Mesodermal cell (in vitro differentiated cells): ENCODE measurements around the gene GJC2.

Experiments
- H3K27ac ChIP-seq: 2 replicates; pipeline ENCODE4 v1.7.0; 2013; ENCODE audit warnings: mild to moderate bottlenecking, low read depth, low read length, moderate library complexity; ENCODE audit not compliant: severe bottlenecking
- H3K36me3 ChIP-seq: 2 replicates; pipeline ENCODE4 v1.7.1; 2013; ENCODE audit warnings: mild to moderate bottlenecking, low read length, moderate library complexity; ENCODE audit not compliant: control insufficient read depth, insufficient read depth
- H3K4me1 ChIP-seq: one replicate; pipeline ENCODE4 v1.7.1; 2013; ENCODE audit warnings: mild to moderate bottlenecking, low read length; ENCODE audit not compliant: insufficient read depth, control insufficient read depth, poor library complexity, severe bottlenecking
- H3K4me3 ChIP-seq: 2 replicates; pipeline ENCODE4 v1.7.0; 2013; ENCODE audit warnings: low read length, control low read depth, mild to moderate bottlenecking; ENCODE audit not compliant: insufficient read depth, poor library complexity, severe bottlenecking; ENCODE audit errors: extremely low read depth
- H3K9me3 ChIP-seq: 2 replicates; pipeline ENCODE4 v1.7.1; 2013; ENCODE audit warnings: mild to moderate bottlenecking, low read length, moderate library complexity; ENCODE audit not compliant: control insufficient read depth
- WGBS, 2 experiments: methylation state at CpG; one replicate each; pipeline ENCODE4 v1.1.5; 2013; ENCODE audit warnings: missing lambda C conversion rate in 2 of 2; ENCODE audit not compliant: insufficient coverage in 2 of 2; 5-methylcytosine and 5-hydroxymethylcytosine counted together

The GJC2 gene

DNA sequence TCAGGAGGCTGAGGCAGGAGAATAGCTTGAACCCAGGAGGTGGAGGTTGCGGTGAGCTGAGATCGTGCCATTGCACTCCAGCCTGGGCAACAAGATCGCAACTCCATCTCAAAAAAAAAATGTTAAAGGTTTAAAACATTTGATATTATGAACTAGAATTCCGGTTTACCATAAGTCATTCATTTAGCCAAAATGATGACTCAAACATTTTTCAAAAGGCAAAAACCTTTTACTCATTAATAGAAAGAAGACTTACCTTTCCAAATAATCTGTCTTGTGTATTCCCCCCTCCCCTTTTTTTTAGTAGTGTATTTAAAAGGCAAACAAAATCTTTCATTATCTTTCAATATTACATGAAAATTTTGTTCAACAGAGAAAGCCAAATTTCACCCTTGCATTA is 32.4 kb upstream of the GJC2 start:
- no peaks in the 10 kb centered on the region for H3K4me1 ChIP-seq
- H3K4me3 ChIP-seq = no peak overlapping the region
- no peak overlapping the region for H3K27ac ChIP-seq
- H3K36me3 ChIP-seq = no peaks in the 10 kb centered on the region
- peaks cover 34% of the 10 kb centered on the region for H3K9me3 ChIP-seq
- WGBS, 2 experiments = 86% methylated on average over 1 of the region's 4 CpGs; no CpG with 5 or more reads in 1 of the 2 experiments

DNA sequence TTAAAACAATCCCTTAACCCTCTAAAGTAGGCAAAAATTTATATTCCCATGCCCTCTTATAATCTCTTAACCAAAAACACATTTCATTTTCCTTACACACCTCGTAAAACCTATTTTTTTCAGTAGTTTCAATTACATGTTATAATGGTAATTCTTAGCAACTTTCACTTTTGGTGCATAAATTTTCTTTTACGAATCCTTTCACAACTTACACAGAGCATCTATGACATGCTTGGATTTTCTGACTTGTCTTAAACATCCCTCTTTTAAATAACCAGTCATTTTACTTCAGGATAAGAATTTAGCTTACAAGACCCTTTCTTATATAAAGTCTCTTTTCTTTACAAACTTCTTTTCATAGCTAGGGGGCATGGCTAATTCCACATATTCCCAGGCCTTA is 31.7 kb upstream of the GJC2 start:
- 80% methylated on average over 1 of the region's 2 CpGs; no CpG with 5 or more reads in 1 of the 2 experiments for WGBS, 2 experiments

DNA sequence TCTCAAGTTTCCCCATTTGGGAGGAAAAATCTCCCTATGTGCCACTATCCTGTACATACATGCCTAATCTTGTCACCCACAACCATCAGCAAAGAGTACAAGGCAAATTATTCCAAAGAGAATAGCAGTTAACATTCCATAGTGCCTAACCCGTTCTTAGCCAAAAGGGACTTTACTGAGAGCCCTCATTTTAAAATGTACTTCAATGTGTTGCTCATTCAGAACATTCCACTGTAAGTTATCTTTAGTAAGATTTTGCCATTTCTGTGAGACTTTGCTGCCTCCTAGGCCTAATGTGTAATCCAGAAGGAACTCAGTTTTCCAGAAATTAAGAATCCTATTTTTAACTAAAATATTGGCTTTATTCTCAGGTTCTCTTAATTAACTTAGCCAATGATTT is 29.4 kb upstream of the GJC2 start:
- Histone ChIP-seq H3K36me3 (no peaks in the 10 kb centered on the region), H3K4me1 (no peaks in the 10 kb centered on the region), H3K9me3 (peaks cover 34% of the 10 kb centered on the region), H3K27ac (no peak overlapping the region), H3K4me3 (no peak overlapping the region)
- 80% methylated on average over 1 of the region's 1 CpG; no CpG with 5 or more reads in 1 of the 2 experiments for WGBS, 2 experiments

More for the DNA sequence above, 31.7 kb upstream of the GJC2 start:
- H3K4me3 ChIP-seq = no peak overlapping the region
- H3K27ac ChIP-seq = no peak overlapping the region
- H3K9me3 ChIP-seq = peaks cover 34% of the 10 kb centered on the region
- H3K4me1 ChIP-seq = no peaks in the 10 kb centered on the region
- no peaks in the 10 kb centered on the region for H3K36me3 ChIP-seq

DNA sequence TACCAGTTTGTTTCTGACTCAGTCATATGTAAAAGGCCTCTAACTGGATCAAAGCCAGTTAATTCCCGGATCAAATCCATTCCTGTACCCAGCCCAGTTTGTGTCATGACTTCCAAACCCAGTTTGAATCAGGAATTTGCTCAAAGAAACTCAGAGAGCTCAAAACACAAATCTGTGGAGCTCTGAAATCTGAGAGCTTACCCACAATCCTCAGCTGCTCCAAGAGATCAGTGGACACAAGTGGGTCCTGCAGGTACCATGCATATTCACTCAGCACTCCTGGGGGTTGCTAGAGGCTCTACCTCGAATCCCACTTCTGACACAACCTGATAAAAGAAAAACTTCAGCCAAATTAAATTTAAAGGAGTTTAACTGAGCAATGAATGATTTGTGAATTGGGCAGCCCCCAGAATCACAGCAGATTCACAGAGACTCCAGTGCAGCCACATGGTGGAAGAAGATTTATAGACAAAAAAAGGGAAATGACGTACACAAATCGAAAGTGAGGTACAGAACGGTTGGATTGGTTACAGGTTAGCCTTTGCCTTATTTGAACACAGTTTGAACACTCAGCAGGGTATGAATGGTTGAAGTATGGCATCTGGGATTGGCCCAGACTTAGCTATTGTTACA is 28.8 kb upstream of the GJC2 start:
- WGBS, 2 experiments = 84 to 88% methylated on average over 4 of the region's 5 CpGs
- no peak overlapping the region for H3K4me3 ChIP-seq
- H3K36me3 ChIP-seq = no peaks in the 10 kb centered on the region
- H3K27ac ChIP-seq = no peak overlapping the region
- no peaks in the 10 kb centered on the region for H3K4me1 ChIP-seq
- H3K9me3 ChIP-seq = peaks cover 34% of the 10 kb centered on the region

DNA sequence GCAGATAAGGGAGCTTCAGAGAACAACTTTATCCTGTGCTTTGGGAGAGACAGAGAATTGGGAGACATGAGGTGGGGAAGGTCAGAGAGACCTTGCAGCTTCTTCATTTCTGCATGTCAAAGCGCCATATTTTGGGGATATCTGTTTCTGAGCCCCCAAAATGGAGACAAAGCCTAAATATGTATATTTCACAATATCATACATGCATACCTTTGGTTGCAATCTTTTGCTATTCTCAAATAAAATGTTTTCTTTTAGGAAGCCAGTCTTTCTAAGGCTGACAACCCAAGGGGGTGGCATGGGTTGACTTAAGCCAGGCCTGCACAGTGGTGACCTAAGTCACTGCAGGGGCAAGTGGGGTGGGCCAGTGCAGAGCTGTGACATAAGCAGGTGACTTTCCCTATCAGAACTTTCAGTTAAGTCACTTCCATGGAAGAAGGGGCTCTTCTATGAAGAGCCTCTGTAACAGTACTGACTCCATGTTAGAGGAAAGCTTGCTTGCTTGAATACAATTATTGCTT is 26.7 kb upstream of the GJC2 start:
- Histone ChIP-seq H3K9me3 (peaks cover 22% of the 10 kb centered on the region), H3K36me3 (no peaks in the 10 kb centered on the region), H3K27ac (no peak overlapping the region), H3K4me3 (no peak overlapping the region), H3K4me1 (no peaks in the 10 kb centered on the region)
- WGBS, 2 experiments = no CpG with 5 or more reads among the region's 1 CpG

DNA sequence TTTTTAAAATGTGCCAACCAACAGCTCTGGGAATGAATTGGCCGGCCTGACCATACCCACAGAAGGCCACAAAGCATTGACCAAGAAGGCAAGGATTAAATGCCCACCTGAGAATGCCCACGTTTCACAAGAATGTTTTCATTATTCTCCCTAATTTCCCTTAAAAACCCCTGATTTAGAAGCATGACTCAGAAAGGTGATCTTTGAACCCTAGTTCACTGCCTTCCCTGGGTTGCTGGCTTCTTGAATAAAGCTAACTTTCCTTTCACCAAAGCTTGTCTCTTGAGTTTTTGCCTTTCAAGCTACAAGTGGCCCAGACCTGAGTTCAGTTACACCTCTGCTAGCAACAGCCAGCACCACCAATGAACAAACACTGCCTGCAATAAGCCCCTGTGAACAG is 26.2 kb upstream of the GJC2 start:
- WGBS, 2 experiments = 67 to 83% methylated on average over 1 of the region's 2 CpGs
- Histone ChIP-seq H3K27ac (no peak overlapping the region), H3K4me3 (no peak overlapping the region), H3K4me1 (no peaks in the 10 kb centered on the region), H3K9me3 (peaks cover 17% of the 10 kb centered on the region), H3K36me3 (no peaks in the 10 kb centered on the region)

DNA sequence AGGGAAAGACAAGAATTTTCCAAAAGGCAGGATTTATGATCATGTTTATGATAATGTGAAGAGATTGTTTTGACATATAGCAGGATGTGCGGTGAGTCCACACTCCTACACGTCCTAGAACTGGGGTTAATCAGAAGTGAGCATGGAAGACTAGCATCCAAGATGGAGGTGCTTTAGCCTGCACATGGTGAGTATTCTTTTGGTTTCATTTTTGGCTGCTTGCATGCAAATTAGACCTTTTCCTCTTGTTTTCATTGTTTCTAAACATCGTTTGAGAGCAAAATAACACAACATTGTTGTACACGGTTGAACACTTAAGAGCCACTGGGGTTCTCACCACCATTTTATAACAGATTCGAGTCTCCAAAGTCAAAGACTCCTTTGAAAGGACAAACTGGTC is 24.5 kb upstream of the GJC2 start:
- no peaks in the 10 kb centered on the region for H3K36me3 ChIP-seq
- H3K4me1 ChIP-seq = no peaks in the 10 kb centered on the region
- peaks cover 1% of the 10 kb centered on the region for H3K9me3 ChIP-seq
- WGBS, 2 experiments = 74 to 90% methylated on average over 3 to 5 of the region's 5 CpGs
- no peak overlapping the region for H3K27ac ChIP-seq
- H3K4me3 ChIP-seq = no peak overlapping the region

DNA sequence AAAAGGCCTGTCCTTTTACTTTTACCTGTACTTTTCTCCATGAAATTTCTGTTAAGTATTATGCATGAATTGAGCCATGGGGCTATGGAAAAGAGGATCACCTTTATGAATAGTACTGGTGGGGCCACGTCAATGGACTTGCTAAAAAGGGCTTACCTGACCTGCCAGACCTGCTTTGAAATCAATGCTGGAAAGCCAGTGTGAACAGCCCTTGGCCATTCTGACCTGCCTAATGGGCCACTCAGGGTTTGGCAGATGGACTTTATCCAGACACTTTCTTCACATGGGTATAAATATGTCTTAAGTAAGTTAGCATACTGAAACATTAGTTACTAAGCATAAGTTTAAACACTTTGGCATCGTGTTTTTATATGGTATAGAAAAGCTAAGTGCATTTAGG is 18.0 kb upstream of the GJC2 start:
- Histone ChIP-seq H3K4me3 (no peak overlapping the region), H3K9me3 (no peaks in the 10 kb centered on the region), H3K4me1 (no peaks in the 10 kb centered on the region), H3K36me3 (no peaks in the 10 kb centered on the region), H3K27ac (no peak overlapping the region)
- 82 to 88% methylated on average over 1 to 2 of the region's 2 CpGs for WGBS, 2 experiments

DNA sequence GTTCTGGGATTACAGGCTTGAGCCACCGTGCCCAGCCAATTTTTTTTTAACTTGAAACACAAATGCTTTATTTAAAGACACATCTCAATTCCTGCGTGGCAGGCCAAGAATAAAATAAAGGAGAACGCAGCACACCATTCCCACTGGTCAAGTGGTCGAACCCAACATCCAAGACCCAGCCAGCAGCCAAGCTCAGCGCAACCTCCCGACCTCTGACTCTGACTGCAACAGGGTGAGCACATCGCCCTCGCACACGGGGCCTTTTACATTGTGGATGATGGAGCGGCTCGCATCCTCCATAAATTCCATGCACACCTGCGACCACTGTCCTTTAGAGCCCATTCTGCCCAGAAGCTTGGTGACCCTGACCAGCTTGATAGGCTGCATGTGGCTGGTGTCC is 15.1 kb upstream of the GJC2 start:
- no peaks in the 10 kb centered on the region for H3K36me3 ChIP-seq
- WGBS, 2 experiments = 84 to 91% methylated on average over 9 to 11 of the region's 12 CpGs
- no peaks in the 10 kb centered on the region for H3K9me3 ChIP-seq
- H3K27ac ChIP-seq = no peak overlapping the region
- no peaks in the 10 kb centered on the region for H3K4me1 ChIP-seq
- H3K4me3 ChIP-seq = no peak overlapping the region

DNA sequence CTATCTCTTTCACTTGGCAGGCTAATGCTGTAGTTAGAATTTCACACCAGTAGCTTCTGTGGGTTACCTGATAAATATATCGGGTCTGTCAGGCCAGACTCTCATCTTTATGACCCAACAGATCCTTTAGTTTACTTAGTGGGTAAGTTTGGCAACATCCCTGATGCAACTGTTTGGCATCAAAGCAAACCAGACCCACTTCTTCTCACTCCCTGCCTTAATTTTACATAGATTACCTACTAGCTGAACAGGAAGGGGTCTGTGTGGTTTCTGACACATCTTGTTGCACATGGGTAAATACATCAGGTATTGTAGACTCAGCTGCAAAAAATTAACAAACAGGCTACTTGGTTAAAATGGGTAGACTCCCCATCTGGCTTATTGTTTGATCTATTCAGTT is 12.8 kb upstream of the GJC2 start:
- no peaks in the 10 kb centered on the region for H3K9me3 ChIP-seq
- no peak overlapping the region for H3K4me3 ChIP-seq
- WGBS, 2 experiments = 67 to 80% methylated on average over 1 of the region's 1 CpG
- H3K4me1 ChIP-seq = peaks cover 4% of the 10 kb centered on the region
- H3K36me3 ChIP-seq = peaks cover 5% of the 10 kb centered on the region
- H3K27ac ChIP-seq = no peak overlapping the region

DNA sequence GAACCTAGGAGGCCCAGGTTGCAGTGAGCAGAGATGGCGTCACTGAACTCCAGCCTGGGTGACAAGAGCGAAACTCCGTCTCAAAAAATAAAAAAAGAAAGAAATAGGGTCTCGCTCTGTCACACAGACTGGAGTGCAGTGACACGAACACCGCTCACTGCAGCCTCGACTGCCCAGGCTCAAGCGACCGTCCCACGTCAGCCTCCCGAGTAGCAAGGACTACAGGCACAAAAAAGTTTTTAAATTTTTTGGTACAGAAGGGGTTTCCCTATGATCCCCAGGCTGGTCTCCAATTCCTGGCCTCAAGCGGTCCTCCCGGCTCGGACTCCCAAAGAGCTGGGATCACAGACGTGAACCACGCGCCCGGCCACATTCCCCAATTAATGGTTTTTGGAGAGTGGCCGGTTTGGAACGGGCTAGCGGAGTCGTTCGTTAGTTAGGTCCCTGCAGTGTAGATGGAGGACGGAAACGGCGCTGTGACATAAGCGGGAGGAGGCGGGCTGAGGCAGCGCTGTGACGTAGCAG is 10.3 kb upstream of the GJC2 start:
- WGBS, 2 experiments = 30% methylated on average over 27 to 28 of the region's 30 CpGs

More for the DNA sequence above, 10.3 kb upstream of the GJC2 start:
- peaks cover 7% of the 10 kb centered on the region for H3K36me3 ChIP-seq
- peak overlapping the region; percentile 73 for H3K27ac ChIP-seq
- peak overlapping the region; percentile 95 for H3K4me3 ChIP-seq
- H3K9me3 ChIP-seq = no peaks in the 10 kb centered on the region
- peaks cover 4% of the 10 kb centered on the region for H3K4me1 ChIP-seq
